Body of pancreas (tissue), 4 donors: ENCODE data around the gene PTTG1.

ENCODE experiments used
- POLR2A ChIP-seq, 3 donors: fragments of 450-650 bp; IDR thresholded peaks; one replicate each; pipeline ENCODE4 v1.6.1; 2016; ENCODE audit warnings: antibody characterized with exemption in 3 of 3, mild to moderate bottlenecking in 2 of 3
- TF ChIP-seq, protein P1 (sequence below), 7 experiments: fragments of 450-650 bp in 4 of 7; fragments of 200-600 bp in 3 of 7; sonication (generic) in 3 of 7; IDR thresholded peaks; one replicate each; pipeline ENCODE4 v1.5.1; 2016 to 2019; ENCODE audit warnings: antibody characterized with exemption in 7 of 7

DNA sequence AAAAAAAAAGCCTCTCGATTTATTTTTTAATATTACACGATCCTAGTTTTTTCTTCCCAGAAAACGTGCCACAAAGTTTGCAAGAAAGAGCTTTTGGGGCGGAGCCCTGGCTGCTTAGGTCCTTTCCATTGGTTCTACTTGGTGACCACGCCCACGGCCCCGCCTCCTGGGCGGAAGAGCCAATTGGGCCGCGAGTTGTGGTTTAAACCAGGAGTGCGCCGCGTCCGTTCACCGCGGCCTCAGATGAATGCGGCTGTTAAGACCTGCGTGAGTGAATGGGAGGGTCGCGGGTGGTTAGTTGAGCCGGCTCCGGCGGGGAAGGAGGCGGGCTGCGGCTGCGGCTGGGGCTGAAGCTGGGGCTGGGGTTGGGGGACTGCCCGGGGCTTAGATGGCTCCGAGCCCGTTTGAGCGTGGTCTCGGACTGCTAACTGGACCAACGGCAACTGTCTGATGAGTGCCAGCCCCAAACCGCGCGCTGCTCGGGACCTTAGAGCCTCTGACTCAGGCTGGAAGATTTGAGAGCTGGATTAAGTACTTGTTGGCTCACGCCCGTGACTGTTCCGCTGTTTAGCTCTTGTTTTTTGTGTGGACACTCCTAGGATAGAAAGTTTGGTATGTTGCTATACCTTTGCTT is at the start of gene PTTG1:
- TF ChIP-seq, protein P1, sequence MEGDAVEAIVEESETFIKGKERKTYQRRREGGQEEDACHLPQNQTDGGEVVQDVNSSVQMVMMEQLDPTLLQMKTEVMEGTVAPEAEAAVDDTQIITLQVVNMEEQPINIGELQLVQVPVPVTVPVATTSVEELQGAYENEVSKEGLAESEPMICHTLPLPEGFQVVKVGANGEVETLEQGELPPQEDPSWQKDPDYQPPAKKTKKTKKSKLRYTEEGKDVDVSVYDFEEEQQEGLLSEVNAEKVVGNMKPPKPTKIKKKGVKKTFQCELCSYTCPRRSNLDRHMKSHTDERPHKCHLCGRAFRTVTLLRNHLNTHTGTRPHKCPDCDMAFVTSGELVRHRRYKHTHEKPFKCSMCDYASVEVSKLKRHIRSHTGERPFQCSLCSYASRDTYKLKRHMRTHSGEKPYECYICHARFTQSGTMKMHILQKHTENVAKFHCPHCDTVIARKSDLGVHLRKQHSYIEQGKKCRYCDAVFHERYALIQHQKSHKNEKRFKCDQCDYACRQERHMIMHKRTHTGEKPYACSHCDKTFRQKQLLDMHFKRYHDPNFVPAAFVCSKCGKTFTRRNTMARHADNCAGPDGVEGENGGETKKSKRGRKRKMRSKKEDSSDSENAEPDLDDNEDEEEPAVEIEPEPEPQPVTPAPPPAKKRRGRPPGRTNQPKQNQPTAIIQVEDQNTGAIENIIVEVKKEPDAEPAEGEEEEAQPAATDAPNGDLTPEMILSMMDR (IDR thresholded peaks at IDR 0.05): no peak
- peak in 2 of 3 donors; percentile 14 to 19 for TF ChIP-seq POLR2A (IDR thresholded peaks at IDR 0.05)
